ENCODE results near the gene GPAT2. TPM values are rescaled to one million over a fixed set of nuclear protein-coding genes. Genes with fewer than 3 reads are reported as not detected.
"Not testable (repeated sequence)": the region's sequence is repeated elsewhere in the genome, so short reads cannot be mapped to it uniquely, and the experiment has no call there.

The GPAT2 gene
- total RNA-seq, 1 donor from 2014 or later = 19.1 TPM

- intact Hi-C loops (cut with micrococcal nuclease) = loop anchor here (5.0 kb wide), 1 partner anchor 107 kb away; the partner anchor contains the start of gene ADRA2B
- Mint-ChIP-seq H3K27ac (peak overlapping the region; percentile 54), H3K4me3 (ENCODE audit: low read depth) (peak overlapping the region; percentile 81), H3K27me3 (ENCODE audit: low read depth) (peaks cover 27% of the 10 kb centered on the region)
- not testable (repeated sequence) for H3K4me1 Mint-ChIP-seq (ENCODE audit: low read depth); DNase-seq (ENCODE audit: low spot score); H3K36me3 Mint-ChIP-seq (ENCODE audit: low read depth); H3K9me3 Mint-ChIP-seq
Measured at GRCh38 chr2:96009833-96010232, 24.9 kb downstream of the GPAT2 start.

- H3K4me1 Mint-ChIP-seq (ENCODE audit: low read depth); H3K27ac Mint-ChIP-seq; DNase-seq (ENCODE audit: low spot score); H3K36me3 Mint-ChIP-seq (ENCODE audit: low read depth); H3K4me3 Mint-ChIP-seq (ENCODE audit: low read depth); H3K9me3 Mint-ChIP-seq: not testable (repeated sequence)
- intact Hi-C loops (cut with micrococcal nuclease) = loop anchor here (5.0 kb wide), 1 partner anchor 109 kb away; the partner anchor contains the start of gene ADRA2B
- H3K27me3 Mint-ChIP-seq (ENCODE audit: low read depth) = peaks cover 32% of the 10 kb centered on the region
Measured at GRCh38 chr2:96008051-96008450, 26.7 kb downstream of the GPAT2 start.

GRCh38 chr2:96006248-96006647 is 28.5 kb downstream of the GPAT2 start:
- not testable (repeated sequence) for H3K4me3 Mint-ChIP-seq (ENCODE audit: low read depth); H3K27ac Mint-ChIP-seq; H3K36me3 Mint-ChIP-seq (ENCODE audit: low read depth); H3K9me3 Mint-ChIP-seq; DNase-seq (ENCODE audit: low spot score); H3K4me1 Mint-ChIP-seq (ENCODE audit: low read depth)
- H3K27me3 Mint-ChIP-seq (ENCODE audit: low read depth) = peaks cover 41% of the 10 kb centered on the region
- intact Hi-C loops (cut with micrococcal nuclease) = loop anchor here (5.0 kb wide), 1 partner anchor 111 kb away; the partner anchor contains the start of gene ADRA2B

- intact Hi-C loops (cut with micrococcal nuclease) = loop anchor here (2.0 kb wide), 1 partner anchor 124 kb away; the partner anchor contains the start of gene ADRA2B
- H3K9me3 Mint-ChIP-seq; H3K4me1 Mint-ChIP-seq (ENCODE audit: low read depth); H3K36me3 Mint-ChIP-seq (ENCODE audit: low read depth): not testable (repeated sequence)
- DNase-seq (ENCODE audit: low spot score) = peak; percentile 46
- H3K27ac Mint-ChIP-seq = peak overlapping the region; percentile 88
- peaks cover 27% of the 10 kb centered on the region for H3K27me3 Mint-ChIP-seq (ENCODE audit: low read depth)
- H3K4me3 Mint-ChIP-seq (ENCODE audit: low read depth) = peak overlapping the region; percentile 84
Measured at GRCh38 chr2:95992520-95993272, 42.0 kb downstream of the GPAT2 start.

- not testable (repeated sequence) for H3K36me3 Mint-ChIP-seq (ENCODE audit: low read depth); H3K9me3 Mint-ChIP-seq; H3K4me1 Mint-ChIP-seq (ENCODE audit: low read depth)
- intact Hi-C loops (cut with micrococcal nuclease) = loop anchor here (2.0 kb wide), 1 partner anchor 125 kb away; the partner anchor contains the start of gene ADRA2B
- Mint-ChIP-seq H3K27ac (peak overlapping the region; percentile 77), H3K4me3 (ENCODE audit: low read depth) (peak overlapping the region; percentile 97), H3K27me3 (ENCODE audit: low read depth) (peaks cover 25% of the 10 kb centered on the region)
- DNase-seq (ENCODE audit: low spot score) = peak; percentile 26
Measured at GRCh38 chr2:95992102-95992501, 42.6 kb downstream of the GPAT2 start.

- H3K4me1 Mint-ChIP-seq (ENCODE audit: low read depth); H3K9me3 Mint-ChIP-seq; H3K36me3 Mint-ChIP-seq (ENCODE audit: low read depth): not testable (repeated sequence)
- DNase-seq (ENCODE audit: low spot score) = peak; percentile 51
- H3K27ac Mint-ChIP-seq = peak within 1 kb of the TSS; percentile 96
- intact Hi-C loops (cut with micrococcal nuclease) = loop anchor here (2.0 kb wide), 1 partner anchor 125 kb away; the partner anchor contains the start of gene ADRA2B
- H3K27me3 Mint-ChIP-seq (ENCODE audit: low read depth) = peaks cover 21% of the 10 kb centered on the region
- peak within 1 kb of the TSS; percentile 97 for H3K4me3 Mint-ChIP-seq (ENCODE audit: low read depth)
Measured at GRCh38 chr2:95991351-95992094, 43.2 kb downstream of the GPAT2 start, which contains the start of gene ANKRD36C. Gene ANKRD36C (minus strand): TSS chr2:95991824. CDS start chr2:95991708, 116 bp downstream.

GRCh38 chr2:95990884-95991283 is 43.8 kb downstream of the GPAT2 start:
- Mint-ChIP-seq H3K27ac (peak overlapping the region; percentile 67), H3K4me3 (ENCODE audit: low read depth) (peak overlapping the region; percentile 78), H3K27me3 (ENCODE audit: low read depth) (peaks cover 17% of the 10 kb centered on the region)
- intact Hi-C loops (cut with micrococcal nuclease); H3K36me3 Mint-ChIP-seq (ENCODE audit: low read depth); DNase-seq (ENCODE audit: low spot score); H3K4me1 Mint-ChIP-seq (ENCODE audit: low read depth); H3K9me3 Mint-ChIP-seq: not testable (repeated sequence)

Other genes with a start within 250 kb of the GPAT2 start
- 69.4 and 75.5 TPM in 2 replicates for gene ANKRD36C, start 43.1 kb downstream of the GPAT2 start, total RNA-seq
- gene ADRA2B, start 81.7 kb upstream of the GPAT2 start, total RNA-seq = 0.09 and 0.21 TPM in 2 replicates
- gene ASTL, start 103.6 kb upstream of the GPAT2 start, total RNA-seq = 1.3 and 1.5 TPM in 2 replicates
- 238 and 260 TPM in 2 replicates for gene DUSP2, start 110.5 kb upstream of the GPAT2 start, total RNA-seq
- gene STARD7, start 173.9 kb upstream of the GPAT2 start, total RNA-seq = 201 and 206 TPM in 2 replicates
- 29.0 and 30.4 TPM in 2 replicates for gene TMEM127, start 231.1 kb upstream of the GPAT2 start, total RNA-seq
- 93.9 and 94.7 TPM in 2 replicates for gene CIAO1, start 231.3 kb upstream of the GPAT2 start, total RNA-seq